ENCODE data around the gene PLCL2.
"Not testable (repeated sequence)": the region's sequence is repeated elsewhere in the genome, so short reads cannot be mapped to it uniquely, and the experiment has no call there.

PLCL2 gene

DNA sequence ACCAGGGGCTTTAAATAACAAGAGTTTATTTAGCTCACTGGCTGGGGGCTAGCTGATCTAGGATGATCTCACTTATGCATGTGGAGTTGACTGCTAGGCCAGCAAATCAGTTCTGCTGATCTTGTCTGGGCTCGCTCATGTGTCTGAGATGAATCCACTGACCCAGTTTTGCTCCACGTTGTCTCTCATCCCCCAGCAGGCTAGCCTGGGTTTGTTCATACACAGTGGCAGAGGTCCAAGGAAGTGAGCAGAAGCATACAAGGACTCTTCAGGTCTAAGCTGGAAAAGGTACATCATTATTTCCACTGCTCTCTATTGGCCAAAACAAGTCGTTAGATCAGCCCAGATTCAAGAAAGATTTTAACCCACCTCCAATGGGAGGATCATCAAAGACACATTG is 238.0 kb downstream of the PLCL2 start:
- no peak for TF ChIP-seq ZNF274 (IDR thresholded peaks at IDR 0.05; ENCODE audit: low read depth, low read length)

DNA sequence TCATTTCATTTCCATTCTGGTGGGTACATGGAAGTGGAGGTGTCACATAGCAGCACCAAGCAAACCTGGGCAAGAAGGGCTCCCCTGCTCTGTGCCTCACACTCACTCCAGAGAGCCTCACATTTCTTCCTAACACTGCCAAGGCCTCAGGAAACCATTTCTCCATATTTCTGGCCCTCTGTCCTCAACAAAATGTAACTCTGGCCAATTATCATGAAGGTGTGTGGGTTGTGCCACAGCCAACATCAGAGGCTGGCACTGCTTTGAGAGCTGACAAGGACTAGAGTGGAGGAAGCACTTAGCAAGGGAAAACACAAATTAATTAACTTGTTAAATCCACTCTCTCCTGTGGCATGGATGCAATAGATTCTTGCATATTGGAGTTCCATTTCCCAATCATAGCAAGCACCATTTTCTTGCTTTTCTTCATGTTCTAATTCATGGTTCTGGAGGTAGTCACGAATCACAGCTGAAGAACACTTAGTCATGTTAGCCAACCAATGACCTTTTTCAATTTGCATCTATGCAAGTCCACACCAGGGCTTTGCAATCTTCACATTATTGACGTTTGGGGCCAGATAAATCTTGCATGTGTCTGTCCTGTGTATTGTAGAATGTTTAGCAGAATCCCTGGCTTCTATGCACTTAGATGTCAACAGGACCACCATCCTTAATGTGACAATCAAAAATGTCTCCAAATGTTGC is 241.1 kb downstream of the PLCL2 start:
- no peak overlapping the region for H3K4me3 ChIP-seq (ENCODE audit: low read length)
- TF ChIP-seq ZNF274 (IDR thresholded peaks at IDR 0.05; ENCODE audit: low read depth, low read length): no peak

More for the DNA sequence above, 238.0 kb downstream of the PLCL2 start:
- no peak overlapping the region for H3K4me3 ChIP-seq (ENCODE audit: low read length)

DNA sequence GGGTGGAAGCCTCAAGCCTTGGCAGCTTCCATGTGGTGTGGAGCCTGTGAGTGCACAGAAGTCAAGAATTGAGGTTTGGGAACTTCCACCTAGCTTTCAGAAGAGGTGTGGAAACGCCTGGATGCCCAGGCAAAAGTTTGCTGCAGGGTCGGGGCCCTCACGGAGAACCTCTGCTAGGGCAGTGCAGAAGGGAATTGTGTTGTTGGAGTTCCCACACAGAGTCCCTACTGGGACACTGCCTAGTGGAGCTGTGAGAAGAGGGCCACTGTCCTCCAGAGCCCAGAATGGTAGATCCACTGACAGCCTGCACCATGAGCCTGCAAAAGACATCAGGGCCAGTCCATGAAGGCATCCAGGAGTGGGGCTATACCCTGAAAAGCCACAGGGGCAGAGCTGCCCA is 243.9 kb downstream of the PLCL2 start:
- not testable (repeated sequence) for H3K4me3 ChIP-seq (ENCODE audit: low read length)

GRCh38 chr3:17129556-17129955 is 244.8 kb downstream of the PLCL2 start:
- no peak for TF ChIP-seq ZNF274 (IDR thresholded peaks at IDR 0.05; ENCODE audit: low read depth, low read length)
- H3K4me3 ChIP-seq (ENCODE audit: low read length): no peak overlapping the region

- H3K4me3 ChIP-seq (ENCODE audit: low read length): no peak overlapping the region
- TF ChIP-seq ZNF274 (IDR thresholded peaks at IDR 0.05; ENCODE audit: low read depth, low read length): no peak
Observed at GRCh38 chr3:17130956-17131355, 246.2 kb downstream of the PLCL2 start.

DNA sequence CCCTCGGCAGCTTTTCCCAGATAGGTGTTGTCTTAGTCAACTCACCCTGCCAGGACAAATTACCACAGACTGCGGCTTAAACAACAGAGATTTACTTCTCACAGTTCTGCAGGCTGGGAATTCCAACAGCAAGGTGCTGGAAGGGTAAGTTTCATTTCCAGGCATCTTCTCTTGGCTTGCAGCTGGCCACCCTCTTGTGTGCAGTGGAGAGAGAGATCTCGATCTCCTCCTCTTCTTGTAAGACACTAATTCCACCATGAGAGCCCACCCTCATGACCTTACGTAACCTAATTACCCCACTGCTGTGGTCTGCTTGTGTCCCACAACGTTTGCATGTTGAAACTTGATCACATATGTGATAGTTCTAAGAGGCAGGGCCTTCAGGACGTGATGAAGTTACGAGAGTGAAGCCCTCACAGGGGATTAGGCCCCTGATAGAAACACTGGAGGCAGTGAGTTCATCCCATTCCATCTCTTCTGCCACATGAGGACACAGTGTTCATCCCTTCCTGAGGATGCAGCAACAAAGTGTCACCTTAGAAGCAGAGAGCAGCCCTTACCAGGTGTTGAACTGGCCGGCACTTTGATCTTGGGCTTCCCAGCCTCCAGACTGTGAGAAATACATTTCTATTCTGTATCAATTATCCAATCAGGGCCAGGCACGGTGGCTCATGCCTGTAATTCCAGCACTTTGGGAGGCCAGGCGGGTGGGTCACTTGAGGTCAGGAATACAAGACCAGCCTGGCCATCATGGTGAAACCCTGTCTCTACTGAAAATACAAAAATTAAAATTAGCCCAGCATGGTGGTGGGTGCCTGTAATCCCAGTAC is 247.7 kb downstream of the PLCL2 start:
- no peak for TF ChIP-seq ZNF274 (IDR thresholded peaks at IDR 0.05; ENCODE audit: low read depth, low read length)

DNA sequence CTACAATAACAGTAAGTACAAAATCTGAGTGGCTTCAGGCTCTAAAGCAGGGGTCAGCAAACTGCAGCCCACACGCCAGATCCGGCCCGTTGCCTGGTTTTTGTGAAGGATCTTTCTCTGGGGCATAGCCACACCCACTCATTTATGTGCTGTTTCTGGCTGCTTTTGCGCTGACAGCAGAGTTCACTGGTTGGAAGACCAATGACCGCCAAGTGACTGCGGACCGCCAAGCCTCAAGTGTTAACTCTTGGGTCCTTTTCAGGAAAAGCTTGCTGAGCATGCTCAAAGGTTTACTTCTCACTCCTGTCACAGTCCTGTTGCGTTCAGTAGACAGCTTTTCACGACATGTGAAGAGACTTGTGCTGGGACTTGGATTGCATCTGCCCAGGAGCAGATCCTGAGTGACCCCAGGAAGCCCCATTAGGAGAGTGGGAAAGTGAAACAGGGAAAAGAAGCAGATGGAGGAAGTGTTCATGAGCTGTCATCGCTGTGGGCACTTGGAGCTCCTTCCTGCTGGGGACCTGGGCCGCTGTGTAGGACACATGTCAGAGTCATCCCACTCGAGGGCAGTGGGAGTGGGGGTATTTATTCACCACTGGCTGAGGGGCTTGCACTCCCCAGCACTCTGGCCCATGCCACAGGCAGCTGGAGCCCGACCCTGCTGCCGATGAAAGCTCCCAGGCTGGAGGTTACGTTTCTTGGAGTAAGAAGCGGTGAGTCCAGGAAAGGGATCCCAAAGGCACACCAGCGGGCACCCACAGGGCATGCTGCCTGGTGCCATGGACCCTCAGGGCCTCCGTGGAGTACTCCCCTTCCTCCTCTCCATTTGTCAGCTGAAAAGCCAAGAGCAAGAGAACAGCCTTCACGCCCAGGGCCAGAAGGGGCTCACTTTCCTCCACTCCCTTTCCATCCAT is 249.1 kb downstream of the PLCL2 start:
- no peak for TF ChIP-seq ZNF274 (IDR thresholded peaks at IDR 0.05; ENCODE audit: low read depth, low read length)
- H3K4me3 ChIP-seq (ENCODE audit: low read length): no peak overlapping the region

More for the DNA sequence above, 247.7 kb downstream of the PLCL2 start:
- H3K4me3 ChIP-seq (ENCODE audit: low read length): no peak overlapping the region

GRCh38 chr3:17135696-17136095 is 250.9 kb downstream of the PLCL2 start:
- TF ChIP-seq ZNF274 (IDR thresholded peaks at IDR 0.05; ENCODE audit: low read depth, low read length): no peak
- no peak overlapping the region for H3K4me3 ChIP-seq (ENCODE audit: low read length)

DNA sequence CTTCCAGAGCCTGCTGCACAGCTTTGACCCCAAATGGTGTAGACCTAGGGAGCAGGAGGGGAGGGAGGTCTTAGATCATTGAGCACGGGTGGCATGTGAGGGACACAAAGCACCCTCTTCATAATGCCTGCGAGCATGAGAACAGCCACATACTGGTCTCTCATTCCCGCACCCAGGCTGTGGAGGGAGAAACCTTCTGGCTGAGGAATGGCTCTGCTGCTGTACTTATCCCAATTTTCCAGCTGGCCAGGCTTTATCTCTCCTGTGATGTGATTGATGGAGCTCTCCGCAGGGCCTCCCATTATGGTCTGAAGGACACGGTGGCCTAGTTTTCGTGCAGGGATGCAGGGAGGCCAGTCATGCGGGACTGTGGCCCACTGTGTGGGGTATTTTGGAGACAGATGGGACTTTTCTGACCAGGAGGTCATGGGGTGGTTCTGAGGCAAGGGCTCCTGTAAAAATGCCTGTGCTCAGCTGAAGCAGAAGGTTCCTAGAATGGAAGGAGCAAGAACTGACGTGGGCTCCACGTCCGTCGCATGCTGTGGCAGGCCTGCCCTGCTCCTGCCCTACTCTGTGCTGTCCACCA is 251.5 kb downstream of the PLCL2 start:
- TF ChIP-seq ZNF274 (IDR thresholded peaks at IDR 0.05; ENCODE audit: low read depth, low read length): no peak
- no peak overlapping the region for H3K4me3 ChIP-seq (ENCODE audit: low read length)

DNA sequence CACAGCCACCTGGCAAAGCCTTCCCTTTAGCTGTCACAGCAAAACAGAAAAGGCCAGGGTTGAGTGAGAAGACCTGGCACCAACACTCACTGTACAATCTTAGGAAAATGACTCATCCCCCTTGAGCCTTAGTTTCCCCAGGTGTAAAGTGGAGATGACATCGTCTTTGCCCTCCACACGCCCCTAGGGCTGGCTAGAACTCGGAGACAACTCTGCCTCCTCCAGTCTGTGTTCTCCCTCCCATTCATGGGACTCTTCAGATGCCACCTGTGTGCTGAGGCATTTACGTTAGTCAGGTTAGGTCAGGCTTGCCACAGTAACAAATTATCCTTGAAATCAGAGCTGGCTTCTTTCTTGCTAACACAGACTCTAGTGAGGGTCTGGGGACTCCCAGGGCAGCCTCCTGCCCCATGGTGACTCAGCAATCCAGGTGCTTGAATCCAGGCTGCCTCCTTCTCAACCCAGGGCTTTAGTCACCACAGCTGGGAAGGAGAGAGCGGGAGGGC is 252.6 kb downstream of the PLCL2 start:
- H3K4me3 ChIP-seq (ENCODE audit: low read length): no peak overlapping the region
- no peak for TF ChIP-seq ZNF274 (IDR thresholded peaks at IDR 0.05; ENCODE audit: low read depth, low read length)

GRCh38 chr3:17138246-17139039 is 253.7 kb downstream of the PLCL2 start:
- TF ChIP-seq ZNF274 (IDR thresholded peaks at IDR 0.05; ENCODE audit: low read depth, low read length): no peak
- H3K4me3 ChIP-seq (ENCODE audit: low read length): no peak overlapping the region

Measured in GM08714 (cell line).